GM18520 (cell line): Measurements from ENCODE around the gene YIF1A.
A peak's percentile ranks its signal among the peaks of the same experiment; 100 is the strongest.
"Not testable (repeated sequence)": the region's sequence is repeated elsewhere in the genome, so short reads cannot be mapped to it uniquely, and the experiment has no call there.

Experiments used
- ATAC-seq: cut with Tn5 transposase; IDR thresholded peaks from one replicate; pipeline ENCODE4 v1.9.1; 2021; ENCODE audit not compliant: unreplicated experiment

Gene YIF1A

GRCh38 chr11:66311965-66312548 lies 23.1 kb upstream of the YIF1A start:
- ATAC-seq: peak; percentile 57

GRCh38 chr11:66311470-66311964 lies 22.6 kb upstream of the YIF1A start:
- no peak for ATAC-seq

- ATAC-seq: not testable (repeated sequence)
These were observed 22.0 kb upstream of the YIF1A start for GRCh38 chr11:66310803-66311440.

DNA sequence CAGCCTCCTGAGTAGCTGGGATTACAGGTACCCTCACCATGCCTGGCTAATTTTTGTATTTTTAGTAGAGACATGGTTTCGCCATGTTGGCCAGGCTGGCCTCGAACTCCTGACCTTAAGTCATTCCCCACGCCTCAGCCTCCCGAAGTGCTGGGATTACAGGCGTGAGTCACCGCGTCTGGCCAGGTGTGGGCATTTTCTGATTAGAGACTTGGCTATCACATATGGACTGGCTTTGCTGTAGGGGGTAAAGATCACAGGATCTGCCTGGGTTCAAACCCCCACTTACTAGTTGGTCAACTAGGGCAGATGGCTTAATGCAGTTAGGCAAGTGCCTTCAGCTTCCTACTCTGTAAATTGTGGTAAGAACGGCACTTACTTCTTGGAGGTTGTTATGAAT lies 21.4 kb upstream of the YIF1A start:
- ATAC-seq: no peak

GRCh38 chr11:66309475-66309874 lies 20.5 kb upstream of the YIF1A start:
- ATAC-seq: no peak

DNA sequence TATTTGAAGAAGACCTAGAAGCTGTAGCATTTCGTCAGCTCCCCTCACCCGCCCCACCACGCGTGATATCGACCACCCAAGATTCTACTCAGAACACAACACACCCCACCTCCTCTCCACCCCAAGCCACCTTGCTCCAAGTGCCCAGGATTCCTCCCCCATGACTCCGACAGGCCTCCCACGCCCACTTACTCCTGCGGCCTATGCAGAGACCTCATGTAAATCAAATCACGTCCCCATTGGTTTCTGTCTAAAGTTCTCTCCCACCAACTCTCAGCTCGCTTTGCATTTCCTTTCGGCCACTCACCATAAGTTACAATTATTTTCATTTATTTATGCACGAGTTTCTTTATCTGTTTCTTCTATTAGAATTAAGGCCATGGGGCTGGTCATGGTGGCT lies 13.7 kb upstream of the YIF1A start:
- no peak for ATAC-seq

GRCh38 chr11:66299186-66299585 lies 10.2 kb upstream of the YIF1A start:
- ATAC-seq: no peak

DNA sequence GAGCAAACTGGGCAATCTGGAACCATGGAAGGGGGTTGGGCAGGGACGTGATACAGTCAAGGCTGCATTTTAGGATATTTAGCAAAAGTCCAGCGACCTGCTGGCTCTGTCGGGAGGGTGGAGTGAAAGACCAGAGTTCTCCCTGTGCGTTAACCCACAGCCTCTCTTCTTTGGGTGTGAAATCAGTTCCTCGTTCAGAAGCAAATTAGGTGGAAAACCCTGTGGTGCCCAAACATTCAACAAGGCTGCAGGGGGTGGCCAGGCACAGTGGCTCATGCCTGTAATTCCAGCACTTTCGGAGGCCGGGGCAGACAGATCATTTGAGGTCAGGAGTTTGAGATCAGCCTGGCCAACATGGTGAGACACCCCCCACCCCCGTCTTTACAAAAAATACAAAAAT lies 8.7 kb upstream of the YIF1A start:
- no peak for ATAC-seq

DNA sequence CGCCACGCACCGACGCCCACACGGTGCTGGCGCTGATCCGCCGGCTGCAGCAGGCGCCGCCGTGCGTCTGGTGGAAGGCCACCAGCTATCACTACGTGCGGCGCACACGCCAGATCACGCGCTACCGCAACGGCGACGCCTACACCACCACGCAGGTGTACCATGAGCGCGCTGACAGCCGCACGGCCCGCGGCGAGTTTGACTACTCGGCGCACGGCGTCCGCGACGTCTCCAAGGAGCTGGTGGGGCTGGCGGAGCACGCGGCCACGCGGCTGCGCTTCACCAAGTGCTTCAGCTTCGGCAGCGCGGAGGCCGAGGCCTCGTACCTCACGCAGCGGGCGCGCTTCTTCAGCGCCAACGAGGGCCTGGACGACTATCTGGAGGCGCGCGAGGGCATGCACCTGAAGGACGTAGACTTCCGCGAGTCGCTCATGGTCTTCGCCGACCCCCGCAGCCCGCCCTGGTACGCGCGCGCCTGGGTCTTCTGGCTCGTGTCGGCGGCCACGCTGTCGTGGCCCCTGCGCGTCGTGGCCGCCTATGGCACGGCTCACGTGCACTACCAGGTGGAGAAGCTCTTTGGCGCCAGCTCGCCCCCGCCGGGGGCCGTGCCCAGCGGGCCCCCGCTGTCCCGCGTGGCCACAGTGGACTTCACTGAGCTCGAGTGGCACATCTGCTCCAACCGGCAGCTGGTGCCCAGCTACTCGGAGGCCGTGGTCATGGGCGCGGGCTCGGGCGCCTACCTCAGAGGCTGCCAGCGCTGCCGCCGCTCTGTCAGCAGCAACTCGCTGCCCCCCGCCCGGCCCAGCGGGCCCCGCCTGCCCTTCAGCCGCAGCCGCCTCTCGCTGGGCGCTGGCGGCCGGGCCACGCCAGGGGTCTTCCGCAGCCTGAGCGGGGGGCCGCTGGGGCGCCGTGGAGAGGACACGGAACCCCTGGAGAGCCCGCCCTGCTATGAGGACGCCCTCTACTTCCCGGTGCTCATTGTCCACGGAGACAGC lies 6.0 kb upstream of the YIF1A start:
- ATAC-seq: no peak

- no peak for ATAC-seq
These were observed 5.1 kb upstream of the YIF1A start for GRCh38 chr11:66293777-66294625.

- ATAC-seq: no peak
These were observed 4.4 kb upstream of the YIF1A start for GRCh38 chr11:66293352-66293751.

- no peak for ATAC-seq
These were observed 3.8 kb upstream of the YIF1A start for GRCh38 chr11:66292543-66293332.

GRCh38 chr11:66291706-66292542 lies 3.0 kb upstream of the YIF1A start, which contains the start of gene TMEM151A:
Gene TMEM151A (plus strand): TSS chr11:66291894. CDS start chr11:66292014, 120 bp downstream.
- ATAC-seq: no peak

DNA sequence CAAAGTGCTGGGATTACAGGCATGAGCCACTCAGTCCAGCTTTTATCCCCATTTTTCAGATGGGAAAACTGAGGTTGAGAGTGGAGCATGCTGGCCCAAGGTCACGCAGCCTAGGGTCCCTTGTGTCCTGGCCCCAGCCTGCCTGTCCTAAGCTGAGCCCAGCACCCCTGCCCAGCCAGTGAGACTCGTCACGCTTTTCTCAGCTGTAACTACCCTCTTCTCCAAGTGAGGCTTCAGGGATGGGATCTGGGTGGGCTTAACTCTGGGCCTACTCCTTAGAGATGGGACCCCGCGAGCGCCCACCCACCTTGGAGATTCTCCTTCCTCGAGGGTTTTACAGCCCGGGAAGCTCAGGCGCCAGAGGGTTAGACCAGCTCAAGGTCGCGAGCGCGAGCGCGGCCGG lies 2.4 kb upstream of the YIF1A start:
- no peak for ATAC-seq

- no peak for ATAC-seq
These were observed 1.3 kb upstream of the YIF1A start for GRCh38 chr11:66290330-66290621.

DNA sequence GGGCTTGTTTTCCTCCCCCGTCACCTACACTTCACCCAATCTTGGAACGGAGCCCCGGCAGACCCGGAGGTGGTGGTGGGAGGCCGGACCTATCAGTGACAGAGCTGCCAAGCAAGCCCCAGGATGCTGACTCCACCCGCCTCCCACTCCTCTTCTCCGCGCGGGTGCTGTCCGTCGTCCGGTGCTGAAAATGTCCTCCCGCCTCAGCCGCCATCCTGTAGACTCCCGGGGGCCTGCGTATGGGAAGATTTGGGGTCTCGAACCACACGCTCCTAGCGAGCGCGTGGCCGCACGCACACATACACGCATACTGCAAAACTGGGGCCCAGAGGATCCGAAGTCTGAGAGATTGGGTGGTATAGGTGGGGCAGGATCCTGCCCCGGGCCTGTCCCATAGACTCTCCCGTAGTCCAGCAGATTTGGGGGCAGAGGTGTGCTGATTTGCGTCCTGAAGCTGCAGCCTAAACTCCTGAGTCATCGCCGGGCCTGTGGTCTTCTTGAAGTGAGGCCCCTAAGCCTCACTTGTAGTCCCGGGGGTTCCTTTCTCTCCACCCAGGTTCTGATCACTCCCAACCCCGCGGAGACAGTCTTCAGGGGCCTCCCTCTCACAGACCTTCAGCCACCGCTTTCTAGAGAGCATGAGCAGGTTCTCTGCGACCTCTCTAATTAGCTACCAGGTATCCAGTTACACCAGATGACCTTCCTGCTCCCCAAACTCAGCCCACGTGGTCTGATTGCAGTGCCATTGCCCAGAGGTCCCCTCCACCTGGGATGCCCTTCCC lies 796 bp upstream of the YIF1A start:
- ATAC-seq: peak; percentile 8

GRCh38 chr11:66287889-66288670 lies 863 bp downstream of the YIF1A start:
- no peak for ATAC-seq
